ENCODE data around the gene MYCL.
"Not testable (repeated sequence)": the region's sequence is repeated elsewhere in the genome, so short reads cannot be mapped to it uniquely, and the experiment has no call there.

The MYCL gene

GRCh38 chr1:39917825-39918224, 16.1 kb upstream of the MYCL start:
- no peak for DNase-seq (ENCODE audit: low read depth)

GRCh38 chr1:39915499-39916129, 13.9 kb upstream of the MYCL start:
- no peak for DNase-seq (ENCODE audit: low read depth)

- not testable (repeated sequence) for DNase-seq (ENCODE audit: low read depth)
Measured at GRCh38 chr1:39913136-39913535, 11.4 kb upstream of the MYCL start.

GRCh38 chr1:39910263-39910662, 8.5 kb upstream of the MYCL start:
- no peak for DNase-seq (ENCODE audit: low read depth)

- no peak for DNase-seq (ENCODE audit: low read depth)
Measured at GRCh38 chr1:39908534-39908933, 6.8 kb upstream of the MYCL start.

GRCh38 chr1:39907528-39908453, 6.1 kb upstream of the MYCL start:
- no peak for DNase-seq (ENCODE audit: low read depth)

DNA sequence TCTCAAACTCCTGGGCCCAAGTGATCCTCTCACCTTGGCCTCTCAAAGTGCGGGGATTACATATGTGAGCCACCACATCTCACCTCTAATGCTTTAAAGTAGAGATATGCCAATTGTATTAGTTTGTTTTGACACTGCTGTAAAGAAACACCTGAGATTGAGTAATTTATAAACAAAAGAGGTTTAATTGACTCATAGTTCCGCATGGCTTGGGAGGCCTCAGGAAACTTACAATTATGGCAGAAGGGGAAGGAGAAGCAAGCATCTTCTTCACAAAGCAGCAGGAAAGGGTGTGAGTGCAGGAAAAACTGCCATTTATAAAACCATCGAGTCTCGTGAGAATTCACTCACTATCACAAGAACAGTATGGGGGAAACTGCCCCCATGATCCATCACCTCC, 3.5 kb upstream of the MYCL start:
- DNase-seq (ENCODE audit: low read depth) = no peak

DNA sequence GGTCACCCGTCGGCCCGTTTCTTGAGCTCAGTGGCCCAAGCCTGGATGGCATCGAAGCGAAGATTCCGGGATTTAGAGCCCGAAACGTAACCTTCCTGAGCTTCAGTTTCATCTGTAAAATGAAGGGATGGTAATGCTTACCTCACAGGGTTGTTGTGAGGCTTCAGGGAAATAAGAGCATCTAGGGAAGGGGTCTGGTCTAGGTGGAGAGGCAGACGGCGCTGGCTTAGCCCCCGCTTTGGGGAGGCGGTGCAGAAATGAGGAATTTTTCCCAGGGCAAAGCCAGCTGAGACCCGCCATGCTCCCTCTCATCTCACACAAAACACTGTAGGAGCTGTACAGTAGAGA, 717 bp upstream of the MYCL start:
- DNase-seq (ENCODE audit: low read depth) = no peak

- DNase-seq (ENCODE audit: low read depth) = no peak
Measured at GRCh38 chr1:39901464-39901713, 328 bp downstream of the MYCL start.

DNA sequence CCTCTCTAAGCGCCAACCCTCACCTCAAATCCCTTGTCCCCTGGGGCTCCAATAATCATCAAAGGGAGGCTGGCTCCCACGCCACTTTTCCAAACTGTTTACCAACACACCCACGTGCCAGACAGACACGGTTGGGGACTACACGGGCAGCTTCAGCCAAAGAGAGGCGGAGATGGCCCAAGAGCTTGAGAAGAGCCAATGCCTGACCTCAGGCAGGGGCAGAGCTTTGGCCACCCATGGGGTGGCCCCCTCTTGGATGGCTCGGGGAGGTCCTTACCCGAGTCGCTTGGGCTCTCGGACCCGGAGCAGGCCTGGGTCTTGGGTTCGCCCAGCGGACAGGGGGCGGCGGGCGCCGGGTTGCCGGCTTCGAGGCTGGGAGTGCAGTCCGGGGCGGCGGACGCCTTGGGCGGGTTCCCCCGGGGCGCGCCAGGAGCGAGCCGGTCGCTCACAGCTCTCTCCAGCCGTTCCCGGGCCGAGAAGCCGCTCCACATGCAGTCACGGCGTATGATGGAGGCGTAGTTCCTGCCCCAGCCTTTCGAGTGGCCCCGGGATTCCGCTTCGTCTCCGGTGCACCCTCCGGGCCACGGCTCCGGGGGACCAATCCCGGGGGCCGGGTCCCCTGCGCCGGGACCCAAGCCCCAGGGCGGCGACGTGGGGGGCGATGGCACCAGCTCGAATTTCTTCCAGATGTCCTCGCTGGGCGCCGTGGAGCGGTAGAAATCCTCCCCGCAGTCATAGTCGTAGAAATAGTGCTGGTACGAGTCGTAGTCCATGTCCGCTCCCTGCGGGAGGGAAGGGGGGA, 854 bp downstream of the MYCL start:
- no peak for DNase-seq (ENCODE audit: low read depth)

- DNase-seq (ENCODE audit: low read depth) = no peak
Measured at GRCh38 chr1:39899611-39900538, 1.8 kb downstream of the MYCL start.

DNA sequence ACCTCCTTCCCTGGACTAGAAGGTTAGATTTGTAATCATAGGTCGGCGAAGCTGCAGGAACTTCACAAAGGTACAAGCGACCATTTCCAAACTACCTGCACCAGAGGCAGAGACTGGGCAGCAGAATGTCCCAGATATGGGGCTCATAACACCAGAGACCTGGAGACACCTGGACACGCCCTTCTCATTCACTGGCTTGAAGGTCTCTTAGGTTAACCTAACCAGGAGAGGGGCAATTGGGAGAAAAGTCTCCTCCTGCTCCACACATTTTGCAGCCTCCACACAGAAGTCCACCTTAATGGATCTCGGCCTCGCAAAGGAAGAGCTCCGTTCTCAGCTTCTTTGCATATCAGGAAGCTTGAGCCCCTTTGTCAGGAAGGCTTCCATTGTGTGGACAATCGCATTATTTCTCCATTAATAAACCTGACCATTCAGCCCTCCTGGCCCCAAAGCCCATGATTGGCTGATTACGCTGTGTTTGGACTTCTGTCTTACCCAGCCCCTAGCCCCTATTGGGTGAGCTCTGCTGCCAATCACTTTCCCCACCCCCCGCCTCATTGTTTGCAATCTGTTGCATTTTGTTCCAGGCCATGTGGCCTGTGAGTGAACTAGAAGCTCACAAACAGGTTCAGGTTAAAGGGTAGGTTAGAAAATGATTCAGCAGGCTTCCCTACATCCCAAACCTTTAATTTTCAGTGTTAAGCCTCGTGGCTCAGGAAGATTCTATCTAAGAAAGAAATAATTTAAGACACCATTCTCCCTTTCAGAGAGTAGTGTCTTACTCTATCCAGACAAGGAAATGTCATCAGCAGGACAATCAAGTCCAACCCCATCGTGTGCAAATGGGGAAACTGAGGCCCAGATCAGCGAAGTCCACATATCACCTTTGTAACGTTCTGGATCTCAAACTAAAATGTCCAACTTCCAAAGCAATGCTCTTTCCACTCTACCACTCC, 2.8 kb downstream of the MYCL start:
- DNase-seq (ENCODE audit: low read depth) = no peak

GRCh38 chr1:39898191-39898590, 3.5 kb downstream of the MYCL start:
- DNase-seq (ENCODE audit: low read depth) = no peak

DNA sequence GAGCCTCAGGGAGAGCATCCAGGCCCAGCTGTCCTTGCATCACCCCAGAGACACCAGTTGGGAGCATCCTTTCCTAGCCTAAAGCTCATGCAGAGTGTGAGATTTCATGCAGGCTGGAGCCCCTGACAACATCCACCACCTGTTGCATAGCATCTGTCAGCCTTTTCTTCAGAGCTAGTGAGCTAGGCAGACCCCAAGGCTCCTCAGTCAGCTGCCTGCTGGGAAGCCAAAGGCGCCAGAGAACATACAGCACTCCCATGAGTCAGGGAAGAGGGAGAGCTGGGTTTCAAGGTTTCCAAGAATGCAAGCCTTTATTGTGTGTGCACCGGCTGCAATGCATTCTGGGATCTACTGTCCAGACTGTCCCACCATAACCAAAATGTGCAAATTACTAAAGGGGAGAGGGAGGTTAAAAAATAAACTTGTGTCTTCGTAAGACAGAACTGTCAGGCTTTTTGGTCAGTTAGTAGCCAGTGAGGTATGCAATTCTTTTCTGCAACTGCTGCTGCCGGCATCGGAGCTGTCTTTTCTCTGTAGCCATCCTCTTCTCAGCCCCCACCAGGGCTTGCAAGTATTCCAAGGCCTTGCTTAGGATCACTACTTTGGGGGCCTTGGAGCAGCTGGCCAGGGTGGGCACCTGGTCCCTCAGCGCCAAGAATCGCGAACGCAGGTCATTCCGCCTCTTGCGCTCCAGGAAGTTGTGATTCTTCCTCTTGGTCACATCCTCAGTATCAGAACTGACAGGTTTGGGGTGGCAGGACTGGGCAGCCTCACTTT, 4.6 kb downstream of the MYCL start:
- no peak for DNase-seq (ENCODE audit: low read depth)

GRCh38 chr1:39895731-39896480, 5.8 kb downstream of the MYCL start:
- DNase-seq (ENCODE audit: low read depth) = no peak

- no peak for DNase-seq (ENCODE audit: low read depth)
Measured at GRCh38 chr1:39894884-39895495, 6.7 kb downstream of the MYCL start.

DNA sequence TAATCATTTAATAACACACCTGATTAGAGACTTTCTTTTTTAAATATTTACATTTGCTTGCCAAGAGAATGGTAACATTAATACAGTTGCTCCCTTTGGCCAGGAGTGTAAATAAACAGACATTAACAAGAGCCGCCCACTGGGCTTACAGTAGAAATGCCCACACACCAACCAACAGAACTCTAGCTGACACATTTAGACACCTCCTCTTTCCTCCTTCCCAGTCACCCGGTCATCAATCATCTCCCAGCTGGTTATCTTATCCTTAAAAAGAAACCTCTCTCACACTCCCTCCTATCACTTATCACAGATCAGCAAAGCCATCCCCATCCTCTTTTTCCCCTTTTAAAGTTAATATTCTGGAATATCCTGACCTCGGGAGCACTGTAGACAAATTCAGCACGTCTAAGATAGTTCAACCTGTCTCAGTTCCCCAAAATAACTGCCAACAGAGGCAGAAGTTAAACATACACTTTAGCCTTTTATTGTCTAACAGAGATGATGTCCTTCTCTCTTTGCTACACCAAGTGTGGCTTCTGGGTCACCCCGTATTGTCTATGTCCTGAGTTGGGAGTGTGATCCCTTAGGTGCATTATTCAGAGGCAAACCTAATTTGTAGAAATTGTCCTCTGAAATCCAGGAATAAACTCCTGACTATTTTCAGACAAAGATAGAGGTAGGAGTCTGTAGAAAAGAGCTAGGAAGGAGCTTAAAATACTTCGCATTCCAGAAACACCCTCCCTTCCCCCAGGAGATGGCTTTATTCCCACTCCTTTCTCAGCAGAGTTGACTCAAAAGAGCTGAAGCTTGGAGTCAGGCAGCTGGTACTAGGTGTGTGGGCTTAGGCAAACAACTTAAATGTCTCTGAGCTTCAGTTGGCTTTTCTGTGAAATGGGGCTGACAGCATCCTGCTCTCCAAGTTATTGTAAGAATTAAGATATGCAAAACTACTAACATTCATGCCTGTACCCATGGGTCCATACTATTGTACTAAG, 8.8 kb downstream of the MYCL start:
- DNase-seq (ENCODE audit: low read depth) = no peak

DNA sequence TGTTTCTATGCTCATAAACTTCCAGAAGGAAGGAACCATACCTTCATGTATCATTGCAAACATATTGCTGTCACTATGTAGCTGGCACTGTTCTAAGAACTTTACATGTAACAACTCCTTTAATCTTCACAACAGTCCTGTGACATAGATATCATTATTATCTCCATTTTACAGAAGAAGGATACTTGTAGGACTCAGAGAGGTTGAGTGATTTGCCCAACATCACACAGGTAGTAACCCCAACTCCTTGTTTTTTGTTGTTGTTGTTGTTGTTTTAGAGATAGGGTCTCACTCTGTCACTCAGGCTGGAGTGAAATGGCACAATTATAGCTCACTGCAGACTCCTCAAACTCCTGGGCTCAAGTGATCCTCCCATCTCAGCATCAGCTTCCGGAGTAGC, 10.8 kb downstream of the MYCL start:
- no peak for DNase-seq (ENCODE audit: low read depth)
